Embryonic facial prominence (tissue), 1 donor: ENCODE data around the gene ST6GALNAC5.
"Not testable (repeated sequence)": the region's sequence is repeated elsewhere in the genome, so short reads cannot be mapped to it uniquely, and the experiment has no call there.

Experiments
- DNase-seq: peaks from one replicate; pipeline ENCODE4 v3.0.0-alpha.2; 2016; ENCODE audit errors: extremely low spot score

The ST6GALNAC5 gene

GRCh38 chr1:76866566-76866965 lies 714 bp upstream of the ST6GALNAC5 start:
- DNase-seq, result no peak

GRCh38 chr1:76868154-76868882 lies 1.0 kb downstream of the ST6GALNAC5 start:
- no peak for DNase-seq

- no peak for DNase-seq
Measured at GRCh38 chr1:76868916-76869315, 1.6 kb downstream of the ST6GALNAC5 start.

GRCh38 chr1:76870037-76870436 lies 2.8 kb downstream of the ST6GALNAC5 start:
- DNase-seq, result no peak

GRCh38 chr1:76871355-76871974 lies 4.2 kb downstream of the ST6GALNAC5 start:
- no peak for DNase-seq

- no peak for DNase-seq
Measured at GRCh38 chr1:76872944-76873343, 5.7 kb downstream of the ST6GALNAC5 start.

GRCh38 chr1:76876655-76877395 lies 9.5 kb downstream of the ST6GALNAC5 start:
- DNase-seq, result no peak

GRCh38 chr1:76879014-76879413 lies 11.7 kb downstream of the ST6GALNAC5 start:
- DNase-seq, result not testable (repeated sequence)

- DNase-seq, result no peak
Measured at GRCh38 chr1:76881762-76882161, 14.5 kb downstream of the ST6GALNAC5 start.

- no peak for DNase-seq
Measured at GRCh38 chr1:76891931-76892622, 24.8 kb downstream of the ST6GALNAC5 start.

- DNase-seq, result no peak
Measured at GRCh38 chr1:76892675-76893074, 25.4 kb downstream of the ST6GALNAC5 start.

- DNase-seq, result no peak
Measured at GRCh38 chr1:76901158-76901767, 34.0 kb downstream of the ST6GALNAC5 start.

GRCh38 chr1:76905876-76906595 lies 38.8 kb downstream of the ST6GALNAC5 start:
- DNase-seq, result no peak

GRCh38 chr1:76909311-76909710 lies 42.0 kb downstream of the ST6GALNAC5 start:
- no peak for DNase-seq

GRCh38 chr1:76919085-76919484 lies 51.8 kb downstream of the ST6GALNAC5 start:
- DNase-seq, result no peak

GRCh38 chr1:76921590-76921989 lies 54.3 kb downstream of the ST6GALNAC5 start:
- DNase-seq, result no peak

GRCh38 chr1:76925825-76926224 lies 58.5 kb downstream of the ST6GALNAC5 start:
- no peak for DNase-seq

- DNase-seq, result no peak
Measured at GRCh38 chr1:76928522-76928921, 61.2 kb downstream of the ST6GALNAC5 start.

- DNase-seq, result no peak
Measured at GRCh38 chr1:76929136-76929535, 61.9 kb downstream of the ST6GALNAC5 start.

- DNase-seq, result no peak
Measured at GRCh38 chr1:76933847-76934815, 66.9 kb downstream of the ST6GALNAC5 start.
